Stimulated activated CD8-positive, alpha-beta memory T cell treated with anti-CD3 and anti-CD28 coated beads, Interleukin-7, amount 100 ng/mL, for 48 hours (primary cell): ENCODE results near the gene MAML2.
A peak's percentile ranks its signal among the peaks of the same experiment; 100 is the strongest.

Source experiments
- DNase-seq, 2 donors: peaks; one replicate each; pipeline ENCODE4 v3.0.0-alpha.2; 2020; ENCODE audit warnings: low read depth in 1 of 2; ENCODE audit errors: extremely low read depth in 1 of 2

MAML2 gene

DNA sequence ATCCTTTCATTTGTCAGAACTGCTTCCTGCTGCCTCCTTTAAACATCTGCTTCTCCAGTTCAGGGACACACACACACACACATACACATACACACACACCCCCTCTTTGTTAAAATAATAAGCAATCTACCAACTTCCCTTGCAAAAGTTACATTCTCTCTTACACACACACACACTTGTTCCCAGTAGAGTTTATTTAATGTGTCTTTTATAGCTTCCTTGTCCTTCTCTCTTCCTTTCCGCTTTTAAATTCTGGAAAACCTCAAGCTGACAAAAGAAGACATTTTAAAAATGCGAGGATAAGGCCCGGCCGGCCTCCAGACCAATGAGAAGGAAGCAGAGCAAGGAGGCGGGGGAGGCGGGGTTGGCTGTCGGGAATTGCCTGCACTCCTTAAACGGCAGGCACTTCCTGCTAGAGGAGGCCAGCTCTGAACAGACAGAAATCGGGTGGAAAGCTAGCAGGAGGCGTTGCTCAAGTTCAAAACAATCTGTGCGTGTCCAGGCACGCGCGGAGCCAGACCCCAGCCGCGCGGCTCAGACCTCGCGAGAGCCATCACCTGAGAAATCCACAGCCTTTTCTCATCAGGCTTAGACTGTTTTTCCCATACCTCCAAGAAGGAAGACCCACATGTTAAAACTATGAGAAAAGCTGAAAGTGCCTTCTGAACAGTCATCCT lies 99.9 kb downstream of the MAML2 start:
- peak; percentile 59 to 84 for DNase-seq

DNA sequence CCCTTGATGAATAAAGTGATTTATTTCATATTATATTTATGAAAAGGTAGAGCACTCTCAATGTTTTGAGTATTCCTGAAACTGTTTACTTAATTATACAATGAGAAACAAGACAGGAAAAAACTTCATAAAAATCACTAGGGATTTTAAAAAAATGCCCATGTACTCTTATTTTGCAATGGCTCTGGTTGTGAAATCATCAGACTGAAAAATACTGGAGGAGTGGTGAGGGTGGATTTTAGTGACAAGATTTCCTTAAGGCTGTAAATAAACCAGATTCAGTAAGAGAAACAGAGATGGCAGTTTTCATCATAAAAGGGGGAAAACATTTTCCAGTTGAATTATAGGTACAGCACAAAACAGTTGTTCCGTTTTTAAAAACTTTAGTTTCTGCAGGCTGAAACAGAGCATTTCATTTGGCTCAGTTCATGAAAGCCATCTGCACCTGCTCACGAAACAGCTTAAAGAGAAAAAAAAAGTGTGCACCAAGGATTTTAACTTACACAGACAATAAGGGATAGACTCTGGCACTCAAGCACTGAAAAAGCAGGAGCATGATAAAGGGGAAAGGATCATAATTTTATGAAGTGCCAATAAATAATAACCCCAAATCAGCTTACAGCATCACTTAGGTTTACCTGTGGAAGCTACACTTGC lies 100.7 kb downstream of the MAML2 start:
- no peak for DNase-seq

DNA sequence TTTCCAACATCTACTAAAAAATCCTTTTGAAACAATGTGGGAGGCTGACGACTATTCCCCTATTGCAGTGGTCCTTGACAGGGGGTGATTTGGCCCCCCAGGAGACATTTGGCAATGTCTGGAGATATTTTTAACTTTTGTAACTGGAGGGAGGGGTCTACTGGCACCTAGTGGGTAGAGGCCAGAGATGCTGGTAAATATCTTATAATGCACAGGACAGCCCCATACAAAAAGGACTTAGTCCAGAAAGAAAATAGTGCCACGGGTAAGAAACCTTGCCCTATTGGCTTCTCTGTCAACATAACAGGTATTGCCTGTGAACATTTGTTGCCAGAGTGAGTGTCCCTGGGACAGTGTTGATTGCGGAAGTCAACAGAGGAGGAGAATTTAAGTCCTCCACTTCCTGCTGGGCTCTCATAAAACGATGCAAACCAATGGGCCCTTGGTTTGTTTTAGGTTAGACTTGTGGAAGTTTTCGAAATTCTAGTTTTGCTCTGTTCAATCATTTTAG lies 101.6 kb downstream of the MAML2 start:
- DNase-seq: no peak

DNA sequence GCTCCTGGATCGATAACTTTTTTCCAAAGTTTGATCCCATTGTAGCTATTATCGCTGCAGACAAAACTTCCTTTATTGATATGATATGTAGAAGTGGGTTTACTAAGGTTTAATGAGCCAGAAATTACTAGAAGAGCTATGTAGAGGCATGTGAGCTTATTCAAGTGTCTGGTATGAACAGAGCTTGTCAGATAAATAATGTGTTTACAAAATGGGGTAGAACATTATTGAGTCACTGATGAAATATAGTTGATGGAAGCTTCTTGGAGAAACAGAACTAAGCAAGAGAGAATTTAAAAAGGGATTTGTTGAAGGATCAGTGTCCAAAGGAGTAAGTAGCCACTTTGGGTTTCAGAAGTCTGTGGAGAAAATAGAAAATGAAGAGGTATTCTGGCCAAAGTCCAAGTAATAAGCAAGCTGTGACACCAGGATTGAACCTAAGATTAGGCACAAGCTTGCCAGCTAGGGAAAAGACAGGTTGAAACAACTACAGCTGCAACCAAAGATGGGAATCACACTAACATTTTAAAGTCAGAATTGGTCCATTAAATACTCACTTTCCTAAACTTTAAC lies 104.3 kb downstream of the MAML2 start:
- no peak for DNase-seq

DNA sequence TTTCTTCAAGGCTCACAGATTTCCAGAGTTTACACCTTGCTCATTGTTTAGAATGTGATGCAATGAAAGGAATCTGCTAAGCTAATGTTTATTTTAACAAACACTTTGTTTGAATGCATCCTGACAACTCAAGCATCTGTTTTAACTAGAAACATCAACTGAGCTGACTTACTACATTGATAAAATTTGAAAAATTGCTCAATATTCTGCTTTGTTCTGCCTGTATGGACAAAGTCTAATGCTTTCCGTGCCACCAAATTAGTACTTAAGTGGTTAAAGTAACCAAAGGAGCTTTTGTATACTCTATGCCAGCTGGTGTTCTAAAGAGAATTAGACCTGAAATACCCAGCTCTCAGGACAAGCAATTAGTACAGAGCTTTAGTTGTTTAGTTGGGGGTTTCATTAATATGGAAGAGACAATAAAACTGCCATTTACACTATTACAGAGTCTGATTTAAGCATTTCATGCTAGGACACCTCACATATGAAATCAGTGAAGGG lies 105.2 kb downstream of the MAML2 start:
- DNase-seq: no peak

DNA sequence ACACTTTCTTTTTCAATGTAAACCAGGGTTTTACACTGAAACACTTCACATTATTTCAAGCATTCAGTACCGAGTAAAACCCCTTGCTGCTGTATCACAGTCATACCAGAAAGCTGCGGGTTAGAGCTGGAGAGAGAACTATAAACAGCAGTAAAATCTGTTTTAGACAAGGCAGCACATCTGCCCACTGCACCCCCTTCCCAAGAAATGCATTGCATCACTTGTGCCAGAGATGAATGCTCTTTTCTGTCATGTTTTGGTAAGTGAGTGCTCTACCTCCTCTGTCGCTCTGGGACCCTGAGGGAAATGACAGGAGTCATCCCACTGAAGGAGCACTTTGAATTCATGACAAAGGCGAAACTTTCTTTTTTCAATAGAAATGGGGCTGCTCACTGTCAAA lies 107.2 kb downstream of the MAML2 start:
- DNase-seq: peak in 1 of 2 donors; percentile 80

DNA sequence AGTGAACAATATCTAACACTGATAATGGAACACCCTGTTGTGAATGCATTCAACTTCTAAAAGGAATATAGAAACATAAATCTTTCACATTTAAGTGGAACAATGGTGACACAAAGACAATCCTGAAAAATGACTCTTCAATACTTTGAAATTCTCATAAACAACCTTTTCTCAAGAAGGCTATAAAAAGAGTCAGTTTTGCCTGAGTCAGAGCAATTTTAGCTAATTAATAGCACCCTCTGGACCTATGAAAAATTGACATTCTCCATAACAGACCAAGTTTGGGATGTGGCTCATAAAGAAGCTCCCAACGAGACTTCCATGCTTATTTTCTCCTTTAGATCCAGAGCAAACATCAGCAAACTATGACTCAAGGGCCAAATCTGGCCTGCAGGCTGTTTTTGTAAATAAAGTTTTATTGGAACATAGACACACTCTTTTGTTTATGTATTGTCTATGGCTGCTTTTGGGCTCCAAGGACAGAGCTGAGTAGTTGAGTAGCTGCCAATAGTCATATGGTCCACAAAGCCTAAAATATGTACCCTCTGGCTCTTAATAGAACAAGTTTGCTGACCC lies 108.0 kb downstream of the MAML2 start:
- DNase-seq: no peak

DNA sequence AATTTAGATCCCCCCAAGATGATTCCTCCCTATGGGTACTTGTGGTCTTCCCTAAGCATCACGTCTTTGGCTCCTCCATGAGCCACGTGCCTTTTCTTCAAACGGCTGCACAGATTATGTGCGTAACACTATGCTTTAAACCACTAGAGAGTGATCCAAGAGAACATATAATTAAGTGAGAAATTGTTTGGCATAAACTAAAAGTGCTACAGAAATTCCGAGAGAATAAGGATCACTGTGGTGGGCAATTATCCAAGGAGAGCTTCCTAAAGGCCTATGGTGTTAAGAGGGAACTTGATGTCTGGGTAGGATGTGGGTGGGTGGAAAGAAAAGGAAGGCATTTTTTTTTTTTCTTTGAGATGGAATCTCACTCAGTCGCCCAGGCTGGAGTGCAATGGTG lies 110.9 kb downstream of the MAML2 start:
- no peak for DNase-seq

DNA sequence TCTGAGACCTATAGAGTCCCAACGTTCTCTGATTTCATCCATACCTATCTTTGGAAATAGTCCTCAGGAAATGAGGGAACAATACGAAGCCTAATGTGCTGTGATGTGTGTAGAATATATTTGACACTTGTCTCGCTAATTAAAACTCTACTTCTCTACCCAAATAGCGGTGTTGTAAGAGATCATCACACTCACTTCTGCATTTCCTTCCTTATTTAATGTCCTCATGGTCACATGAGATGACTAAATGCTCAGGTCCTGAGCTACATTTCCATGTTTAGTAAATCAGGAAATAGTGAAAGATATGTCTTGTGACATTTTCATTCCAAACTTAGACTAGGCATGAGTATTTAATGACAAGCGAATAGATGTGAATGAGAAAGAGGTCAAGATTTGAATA lies 112.3 kb downstream of the MAML2 start:
- no peak for DNase-seq

DNA sequence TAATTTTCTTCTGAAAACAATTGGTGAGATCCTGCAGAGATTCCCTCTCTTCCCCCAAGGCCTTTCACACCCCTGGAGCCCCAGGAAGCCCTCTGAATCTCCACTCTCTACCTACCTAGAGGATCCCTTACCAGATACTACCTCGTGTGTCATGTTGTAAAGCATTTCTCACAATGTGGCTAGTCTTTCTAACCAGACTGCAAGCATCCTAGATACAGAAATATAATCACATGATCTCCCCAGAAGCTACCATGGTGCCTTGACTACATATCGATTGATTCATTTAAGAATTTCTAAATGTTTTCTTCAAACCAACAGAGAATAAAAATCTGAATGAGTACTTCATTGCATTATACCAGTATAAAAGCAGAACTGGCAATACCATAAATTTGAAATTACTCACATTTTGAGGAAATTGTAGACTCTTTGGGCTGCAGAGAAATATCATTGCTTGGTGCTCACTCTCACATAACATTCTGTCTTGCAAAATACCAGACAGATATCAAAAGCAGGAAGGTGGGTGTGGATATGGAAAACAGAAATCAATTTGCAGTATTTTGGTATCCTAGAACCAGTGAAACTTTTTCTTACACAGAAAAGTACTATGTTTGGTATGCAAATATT lies 113.5 kb downstream of the MAML2 start:
- DNase-seq: no peak

DNA sequence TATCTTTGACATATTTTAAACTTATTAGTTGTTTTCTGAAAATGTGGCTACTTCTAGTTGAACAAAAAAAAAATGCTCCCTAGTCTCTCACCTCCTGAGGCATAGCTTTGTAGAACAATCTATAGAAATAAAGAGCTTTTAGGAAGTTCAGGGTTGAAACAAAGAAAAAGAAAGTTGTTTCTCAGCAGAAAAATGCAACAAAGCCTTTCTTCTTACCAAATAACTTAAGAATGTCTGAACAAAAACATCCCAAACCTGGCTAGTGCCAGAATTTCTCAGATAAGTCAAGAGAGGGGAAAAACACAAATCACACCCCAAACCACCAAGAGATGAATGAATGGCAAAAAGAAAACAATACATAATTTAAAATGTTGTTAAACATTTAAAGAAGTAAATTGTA lies 114.1 kb downstream of the MAML2 start:
- DNase-seq: no peak

DNA sequence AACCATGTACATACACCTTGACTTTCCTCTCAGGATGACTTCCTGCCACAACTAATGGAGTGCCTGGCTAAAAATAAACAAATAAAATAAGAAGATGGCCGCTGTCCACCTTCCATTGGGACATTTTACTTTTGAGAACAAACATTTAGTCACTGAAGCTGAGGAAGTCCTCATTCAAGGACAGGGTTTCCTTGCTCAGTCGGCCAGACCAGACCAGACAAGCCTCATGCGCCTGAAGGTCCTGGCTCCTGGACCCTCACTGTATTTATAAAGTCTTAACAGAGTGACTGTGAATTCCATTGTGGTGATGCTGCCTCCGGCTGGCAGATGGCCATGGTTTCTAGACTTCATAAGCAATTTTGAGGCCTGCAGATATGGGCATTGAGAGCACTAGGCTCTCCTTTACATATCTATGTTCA lies 114.5 kb downstream of the MAML2 start:
- no peak for DNase-seq

DNA sequence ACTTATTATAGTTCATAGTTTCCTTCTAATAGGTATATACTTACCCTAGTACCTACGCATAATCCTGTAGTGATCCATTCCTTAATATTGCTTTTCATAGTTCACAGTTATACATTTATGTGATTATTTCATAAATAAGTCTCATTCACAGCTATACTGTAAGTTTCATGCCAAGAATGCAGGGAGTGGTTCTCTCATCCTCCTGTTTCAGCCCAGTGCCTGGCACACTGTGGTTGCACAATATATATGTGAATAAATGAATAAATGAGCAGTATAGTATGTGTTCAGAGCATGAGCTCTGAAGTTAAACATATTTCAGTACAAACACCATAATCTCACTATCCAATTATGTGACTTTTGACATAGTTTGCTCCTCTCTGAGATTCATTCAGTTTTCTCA lies 115.8 kb downstream of the MAML2 start:
- no peak for DNase-seq

DNA sequence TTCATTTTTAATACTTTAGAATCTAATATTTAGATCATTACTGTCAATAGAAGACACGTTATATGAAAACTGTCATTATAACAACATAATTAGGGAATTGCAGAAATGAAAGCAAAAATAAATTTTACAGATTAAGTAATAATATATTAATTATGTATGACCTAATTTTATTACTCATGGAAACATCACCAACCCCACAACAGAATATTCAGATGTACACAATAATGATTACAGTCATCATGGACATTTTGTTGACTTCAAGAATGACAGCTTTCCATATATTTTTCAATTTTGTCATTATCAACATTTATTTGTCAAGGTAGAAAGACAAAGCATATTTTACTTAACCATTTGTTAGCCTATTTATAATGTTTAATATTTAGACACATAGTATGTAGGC lies 119.9 kb downstream of the MAML2 start:
- no peak for DNase-seq

DNA sequence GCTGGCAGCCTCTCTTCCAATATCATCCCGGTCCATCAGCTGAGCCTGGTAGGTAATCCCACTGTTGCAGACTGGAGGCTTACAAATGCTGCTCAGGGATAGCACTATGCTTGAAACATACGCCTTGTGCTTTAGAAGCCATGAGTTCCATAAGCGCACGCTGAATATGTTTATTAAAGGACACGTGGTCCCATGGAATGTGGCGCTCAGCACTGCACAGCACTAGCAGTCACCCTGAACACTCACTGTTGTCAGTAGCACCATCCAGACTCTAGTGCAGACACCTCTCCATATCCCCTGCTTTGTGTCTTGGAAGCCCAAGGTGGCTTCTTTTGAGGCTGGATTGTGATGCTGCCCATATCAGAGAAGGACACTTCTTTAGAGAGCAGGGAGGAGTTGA lies 120.9 kb downstream of the MAML2 start:
- DNase-seq: no peak

DNA sequence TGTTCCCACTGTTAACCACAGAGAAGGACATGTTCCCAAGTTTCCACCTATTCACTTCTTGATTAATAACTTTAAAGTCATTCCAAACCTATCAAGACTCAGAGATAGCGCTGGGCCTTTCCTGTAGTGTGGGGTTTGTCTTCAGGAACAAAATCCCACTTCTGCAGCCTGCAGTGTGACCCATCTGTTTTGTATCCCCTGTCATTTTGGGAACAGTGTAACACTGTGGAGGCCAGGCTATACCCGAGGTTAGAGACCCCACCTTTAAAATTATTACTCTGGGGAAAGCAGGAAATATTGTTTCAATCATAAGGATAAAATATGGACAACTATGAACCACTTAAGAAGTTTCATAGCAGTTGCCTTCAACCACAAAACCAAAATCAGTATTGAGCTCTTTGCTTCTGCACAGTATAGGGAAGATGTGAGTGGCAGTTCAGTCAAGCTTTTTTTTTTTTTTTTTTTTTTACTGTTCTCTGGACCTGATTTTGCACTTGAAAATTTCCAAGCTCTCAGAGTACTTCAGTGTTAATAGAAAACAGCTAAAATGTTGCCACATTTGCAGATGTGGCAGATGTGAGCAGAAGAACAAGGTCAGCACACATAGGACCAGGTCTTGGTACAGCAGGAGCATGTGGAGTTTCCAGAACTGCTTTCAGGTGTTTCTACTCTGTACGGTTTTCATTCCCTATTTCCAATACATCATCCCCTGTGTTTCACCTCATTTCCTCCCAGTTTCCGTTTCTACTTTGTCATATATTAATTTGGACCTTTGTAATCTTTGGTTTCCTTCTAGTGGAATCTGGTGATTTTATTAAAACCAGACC lies 121.5 kb downstream of the MAML2 start:
- no peak for DNase-seq

DNA sequence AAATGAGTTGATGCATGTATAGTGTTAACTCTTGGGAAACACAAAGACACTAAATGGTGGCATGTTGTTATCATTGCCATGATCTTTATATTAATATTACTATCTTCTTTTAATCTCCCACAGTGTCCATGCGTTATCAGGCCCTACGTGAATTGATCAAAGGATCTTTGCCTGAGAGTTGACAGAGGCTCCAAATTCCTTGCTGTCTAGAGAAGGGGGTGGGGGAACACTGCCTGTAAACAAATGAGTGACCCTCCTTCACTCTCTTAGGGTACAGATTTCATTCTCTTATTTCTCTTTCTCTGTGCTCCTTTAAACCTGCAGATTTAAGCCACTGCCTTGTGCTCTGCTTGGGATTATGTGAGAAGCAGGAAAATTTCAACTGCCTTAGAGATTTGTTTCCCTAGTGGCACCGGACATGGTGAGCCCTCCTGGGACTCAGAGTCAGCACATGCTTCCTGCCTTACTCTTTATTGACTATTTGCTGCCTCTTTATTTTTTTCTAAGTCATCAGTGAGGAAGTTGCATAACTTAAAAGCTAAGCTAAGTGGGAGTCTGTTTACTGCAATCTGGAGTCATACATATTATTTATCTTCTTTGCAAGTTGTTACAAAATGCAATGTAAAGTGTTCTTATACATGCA lies 122.9 kb downstream of the MAML2 start:
- DNase-seq: no peak

DNA sequence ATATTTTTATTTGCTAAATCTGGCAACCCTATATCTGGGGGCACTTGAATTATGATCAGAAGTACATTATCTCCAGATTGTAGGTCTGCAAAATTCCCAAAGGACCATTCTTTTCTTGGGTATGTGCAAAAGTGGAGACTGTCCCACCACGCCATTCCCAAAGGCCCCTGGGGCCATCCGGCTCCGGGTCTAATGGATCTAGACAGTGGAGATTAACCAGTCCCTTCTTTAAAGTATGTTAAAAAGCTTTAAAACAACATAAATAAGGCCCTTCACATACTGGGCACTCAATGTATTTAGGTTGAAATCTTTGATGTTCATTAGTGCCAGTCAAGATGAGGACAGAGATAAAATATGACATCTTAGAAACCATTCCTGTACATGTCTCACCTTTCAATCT lies 124.1 kb downstream of the MAML2 start:
- DNase-seq: no peak

DNA sequence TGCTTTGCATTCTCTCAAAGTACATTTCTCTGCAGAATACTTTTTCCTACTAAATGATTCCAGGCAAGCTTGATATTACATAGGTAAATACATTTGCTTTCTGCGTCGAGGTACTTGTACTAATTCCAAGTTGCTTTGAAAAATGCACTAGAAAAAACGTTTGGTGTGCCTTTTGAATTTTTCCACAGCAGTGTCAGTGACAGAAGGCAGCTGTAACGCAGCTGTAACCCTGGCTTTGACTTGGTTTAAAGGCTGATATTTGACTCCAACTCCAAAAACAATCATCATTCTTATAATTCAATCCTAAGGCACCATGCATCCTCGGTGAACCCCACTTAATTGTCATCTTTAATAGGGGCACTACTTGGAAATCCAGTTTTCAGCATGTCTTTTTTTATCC lies 125.0 kb downstream of the MAML2 start:
- no peak for DNase-seq

DNA sequence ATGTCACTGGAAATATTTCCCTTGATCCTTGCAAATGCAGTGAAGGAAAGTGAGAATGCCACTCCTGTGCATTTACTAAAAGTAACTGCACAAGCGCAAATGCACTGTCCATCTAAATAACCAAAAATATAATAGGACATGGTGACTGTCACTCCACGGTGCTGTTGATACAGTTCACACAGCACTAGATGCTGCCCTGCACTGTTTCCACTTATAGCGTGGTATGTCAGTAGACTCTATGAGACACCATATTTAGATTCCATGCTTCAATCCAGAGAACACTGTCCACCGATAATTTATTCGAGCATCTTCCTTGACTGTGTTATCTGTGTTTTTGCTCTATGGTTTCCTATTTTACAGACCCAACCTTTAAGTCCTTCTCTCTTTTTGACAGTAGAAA lies 125.8 kb downstream of the MAML2 start:
- no peak for DNase-seq
